GM12873 (cell line): ENCODE data around the gene UBA6.

ENCODE experiments used
- TF ChIP-seq, protein P1 (sequence below): IDR thresholded peaks from 2 replicates; pipeline ENCODE4 v1.5.1; 2012; ENCODE audit warnings: low read depth, mild to moderate bottlenecking, moderate library complexity, low read length, control low read depth; ENCODE audit not compliant: insufficient read depth; ENCODE audit errors: missing control alignments

The UBA6 gene

DNA sequence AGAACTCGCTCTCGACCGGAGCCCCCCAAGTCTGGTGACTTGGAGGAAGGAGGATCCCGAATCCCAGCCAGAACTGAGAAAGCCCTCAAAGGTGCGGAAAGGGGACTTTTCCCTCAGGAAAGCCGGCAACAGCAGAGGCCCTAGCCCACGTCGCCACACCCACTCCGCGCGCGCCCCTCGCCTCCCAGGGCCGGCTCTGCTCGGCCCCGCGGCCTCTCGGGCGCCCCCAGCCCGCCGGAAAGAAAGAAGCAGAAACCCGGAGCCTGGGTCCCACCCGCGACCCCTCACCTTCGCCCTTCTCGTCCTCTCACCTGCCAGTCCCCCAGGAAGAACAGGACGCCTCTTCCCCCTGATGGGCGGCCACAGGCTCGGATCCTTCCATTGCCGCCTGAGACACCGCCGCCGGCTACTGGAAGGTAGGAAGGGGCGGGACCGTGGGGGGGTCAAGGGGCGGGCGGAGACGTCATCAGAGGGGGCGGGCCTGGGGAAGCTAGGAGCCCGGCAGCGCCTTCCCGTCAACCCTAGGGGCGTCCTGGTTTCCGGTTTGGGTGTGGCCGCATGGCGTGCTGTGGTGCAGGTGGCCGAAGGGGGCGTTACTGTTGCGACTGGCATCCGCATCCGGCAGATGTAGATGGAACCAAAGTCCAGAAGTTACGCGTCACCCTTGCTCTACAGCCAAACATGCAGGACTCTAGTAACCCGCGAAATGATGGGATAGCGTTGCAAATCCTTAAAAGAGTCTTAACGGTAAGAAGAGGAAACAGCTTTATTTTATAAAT is at the start of gene UBA6:
UBA6 (minus strand) TSS at position 418 of the 779 bp plus-strand sequence; CDS start at position 382, 36 bp downstream.
- TF ChIP-seq, protein P1, sequence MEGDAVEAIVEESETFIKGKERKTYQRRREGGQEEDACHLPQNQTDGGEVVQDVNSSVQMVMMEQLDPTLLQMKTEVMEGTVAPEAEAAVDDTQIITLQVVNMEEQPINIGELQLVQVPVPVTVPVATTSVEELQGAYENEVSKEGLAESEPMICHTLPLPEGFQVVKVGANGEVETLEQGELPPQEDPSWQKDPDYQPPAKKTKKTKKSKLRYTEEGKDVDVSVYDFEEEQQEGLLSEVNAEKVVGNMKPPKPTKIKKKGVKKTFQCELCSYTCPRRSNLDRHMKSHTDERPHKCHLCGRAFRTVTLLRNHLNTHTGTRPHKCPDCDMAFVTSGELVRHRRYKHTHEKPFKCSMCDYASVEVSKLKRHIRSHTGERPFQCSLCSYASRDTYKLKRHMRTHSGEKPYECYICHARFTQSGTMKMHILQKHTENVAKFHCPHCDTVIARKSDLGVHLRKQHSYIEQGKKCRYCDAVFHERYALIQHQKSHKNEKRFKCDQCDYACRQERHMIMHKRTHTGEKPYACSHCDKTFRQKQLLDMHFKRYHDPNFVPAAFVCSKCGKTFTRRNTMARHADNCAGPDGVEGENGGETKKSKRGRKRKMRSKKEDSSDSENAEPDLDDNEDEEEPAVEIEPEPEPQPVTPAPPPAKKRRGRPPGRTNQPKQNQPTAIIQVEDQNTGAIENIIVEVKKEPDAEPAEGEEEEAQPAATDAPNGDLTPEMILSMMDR: peak; percentile 40

DNA sequence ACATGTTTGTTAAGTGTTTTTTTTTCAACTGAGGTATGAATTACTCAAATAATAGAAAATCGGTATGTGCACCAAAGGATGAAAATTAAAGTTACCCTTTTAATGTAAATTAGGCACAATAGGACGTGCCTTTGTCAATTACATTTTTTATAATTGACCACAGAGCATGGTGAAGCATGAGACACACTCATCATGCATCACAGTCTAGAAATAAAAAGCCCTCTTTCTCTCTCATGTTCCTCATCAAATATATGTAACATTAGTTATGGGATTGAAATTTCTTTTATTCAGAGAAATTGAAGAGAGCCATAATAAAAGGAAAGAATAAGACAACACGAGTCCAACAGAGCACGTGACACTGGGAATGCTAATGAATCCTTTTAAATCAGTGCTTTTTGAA is 49.7 kb upstream of the UBA6 start:
- TF ChIP-seq, protein P1: no peak

DNA sequence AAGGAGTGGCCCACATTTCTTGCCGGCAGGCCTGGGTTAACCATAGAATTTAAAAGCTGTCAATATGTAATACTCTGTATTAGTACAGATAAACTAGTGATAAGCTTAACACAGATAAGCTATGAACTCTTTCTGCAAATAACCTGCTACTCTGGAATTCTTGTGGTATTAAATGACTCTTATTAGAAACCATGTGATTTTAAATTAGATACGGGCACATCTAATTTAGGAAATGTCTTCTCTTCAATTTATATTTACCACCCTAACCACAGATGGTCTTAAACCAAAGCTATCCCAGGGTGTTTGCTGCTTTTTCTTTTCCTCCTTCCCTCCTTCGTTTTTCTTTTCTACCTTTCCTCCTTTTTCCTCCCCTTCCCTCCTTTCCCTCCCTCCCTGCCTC is 48.3 kb upstream of the UBA6 start:
- TF ChIP-seq, protein P1: no peak

DNA sequence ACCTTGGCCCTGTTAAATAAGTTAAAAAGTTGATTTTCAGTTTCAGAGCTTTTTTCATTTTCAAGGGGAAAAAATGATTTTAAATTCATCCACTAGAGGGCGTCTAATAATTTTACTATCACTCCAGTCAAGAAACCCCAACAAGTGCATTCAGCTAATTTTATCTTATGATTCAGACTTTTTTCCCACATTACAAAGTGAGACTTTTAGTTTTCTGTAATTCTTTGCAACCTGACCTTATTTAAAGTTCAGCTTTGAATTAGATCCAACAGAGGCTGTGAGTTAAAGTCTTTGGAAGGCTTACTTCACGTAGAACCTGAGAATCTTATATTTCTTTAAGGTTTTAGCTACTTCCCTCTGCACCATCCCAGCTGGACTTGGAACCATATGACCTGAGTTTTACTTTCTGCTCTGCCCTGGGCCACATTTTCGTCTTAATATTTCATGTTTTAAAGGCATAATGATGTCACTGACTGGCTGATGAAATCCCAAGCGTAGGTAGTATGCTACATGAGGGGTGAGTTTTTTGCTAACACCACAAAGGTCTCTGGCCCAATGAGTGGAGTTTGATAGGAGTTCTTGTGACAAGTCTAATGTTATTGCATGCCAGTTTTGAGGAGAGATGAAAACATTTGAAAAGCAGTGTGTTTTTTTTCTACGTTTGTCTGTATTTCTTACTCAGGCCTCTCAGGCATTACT is 46.0 kb upstream of the UBA6 start:
- TF ChIP-seq, protein P1: peak; percentile 50

DNA sequence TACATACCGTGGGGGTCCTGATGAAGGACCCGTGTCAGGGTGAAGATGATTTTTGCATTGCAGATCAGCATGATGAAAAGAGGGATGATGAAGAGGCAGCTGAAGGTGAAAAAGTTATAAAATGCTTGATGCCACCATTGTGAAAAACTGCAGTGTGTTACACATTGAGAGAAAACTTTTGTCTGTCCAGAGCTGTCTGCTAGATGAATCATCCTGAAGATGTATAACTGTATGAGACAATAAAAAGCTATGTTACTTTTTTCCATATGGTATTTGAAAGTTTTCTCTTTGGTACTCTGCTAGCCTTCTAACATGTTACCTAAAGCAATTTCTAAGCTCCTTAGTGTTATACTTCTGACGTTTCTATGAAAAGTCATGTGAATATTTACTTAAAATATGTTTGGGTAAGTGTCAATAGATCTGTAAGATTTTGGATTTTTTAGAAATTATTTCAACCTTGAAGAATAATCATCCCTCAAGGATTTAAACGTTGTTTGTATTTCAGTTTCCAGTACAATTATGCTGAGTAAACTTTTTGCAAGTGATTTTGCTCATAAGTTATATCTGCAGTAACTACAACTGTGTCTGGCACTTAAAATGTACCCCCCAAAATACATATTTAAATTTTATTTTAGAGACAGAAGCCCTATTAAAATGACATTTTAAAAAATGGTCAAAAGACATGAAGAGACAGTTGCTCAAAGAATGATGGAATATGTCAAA is 43.8 kb upstream of the UBA6 start:
- TF ChIP-seq, protein P1: no peak

DNA sequence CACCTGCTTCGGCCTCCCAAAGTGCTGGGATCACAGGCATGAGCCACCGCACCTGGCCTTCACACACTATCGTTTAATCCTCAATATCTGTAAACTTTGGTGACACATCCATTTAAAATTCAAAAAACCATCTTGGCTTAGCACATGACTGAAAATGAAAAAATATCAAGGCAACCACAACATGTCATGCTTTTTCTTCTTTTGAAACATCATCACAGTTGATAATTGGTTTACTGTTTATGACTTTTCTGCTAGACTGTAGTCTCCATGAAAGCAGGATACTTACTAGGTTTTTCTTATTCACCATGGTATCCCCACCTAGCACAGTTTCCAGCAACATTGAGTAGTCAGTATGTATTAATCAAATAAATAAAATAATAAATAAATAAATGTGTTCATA is 42.2 kb upstream of the UBA6 start:
- TF ChIP-seq, protein P1: no peak

DNA sequence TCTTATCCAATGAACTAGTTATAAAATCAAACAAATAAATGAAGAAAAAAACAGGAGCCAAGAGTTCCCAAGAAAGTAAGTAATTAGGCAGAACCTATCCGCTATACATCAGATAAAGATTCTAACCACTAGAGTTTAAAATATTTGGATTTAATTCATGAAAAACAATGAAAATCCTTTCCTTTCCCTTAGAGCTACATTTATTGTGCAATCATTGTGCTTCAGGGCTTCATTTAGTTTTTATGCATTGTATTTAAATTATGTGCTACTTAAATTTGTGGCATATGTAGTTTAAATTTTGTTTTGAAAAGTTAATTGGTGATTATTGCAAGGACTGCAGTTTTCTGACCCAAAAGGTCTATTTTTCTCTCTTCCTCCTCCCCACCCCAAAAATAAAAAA is 35.3 kb upstream of the UBA6 start:
- TF ChIP-seq, protein P1: no peak
